H1 (cell line): ENCODE measurements around the gene NTRK2. TPM values are rescaled to one million over a fixed set of nuclear protein-coding genes. Genes with fewer than 3 reads are reported as not detected.

Experiments used
- CBX8 ChIP-seq: fragments of 300-800, 300-1000 bp; sonication (generic); IDR thresholded peaks from 2 replicates; pipeline ENCODE4 v1.7.1; 2016; ENCODE audit warnings: low read depth, low read length, borderline replicate concordance
- EP300 ChIP-seq, 2 experiments: IDR thresholded peaks; 1 replicate in 1 of 2; 2 replicates in 1 of 2; pipeline ENCODE4 v1.6.1; 2011 to 2012; ENCODE audit warnings: low read depth in 2 of 2, low read length in 2 of 2, mild to moderate bottlenecking in 2 of 2, borderline replicate concordance in 1 of 2, inconsistent platforms in 1 of 2, moderate library complexity in 1 of 2
- EZH2 ChIP-seq: fragments of 200-600 bp; sonication (generic); IDR thresholded peaks from 2 replicates; pipeline ENCODE4 v1.7.1; 2012; ENCODE audit warnings: low read depth, mild to moderate bottlenecking, moderate library complexity, low read length, inconsistent platforms; ENCODE audit not compliant: severe bottlenecking
- GTF2F1 ChIP-seq: IDR thresholded peaks from 2 replicates; pipeline ENCODE4 v1.6.1; 2012; ENCODE audit warnings: low read depth, low read length, improper control_type of control experiment, borderline replicate concordance
- SIX5 ChIP-seq: IDR thresholded peaks from 2 replicates; pipeline ENCODE4 v1.6.1; 2011; ENCODE audit warnings: mild to moderate bottlenecking, low read depth, low read length
- YY1 ChIP-seq: IDR thresholded peaks from 2 replicates; pipeline ENCODE4 v1.6.1; 2011; ENCODE audit warnings: low read depth, mild to moderate bottlenecking, low read length
- ZNF274 ChIP-seq: IDR thresholded peaks from 2 replicates; pipeline ENCODE4 v1.7.0; 2012; ENCODE audit warnings: low read length, borderline replicate concordance; ENCODE audit errors: extremely low read depth
- polyA plus RNA-seq, 7 experiments: library from polyadenylated mRNA; depleted of rRNA in 3 of 7; stranded (reverse) in 5 of 7; unstranded in 2 of 7; fragments of >200 nt in 5 of 7; fragments of 200-250 nt in 2 of 7; gene quantifications; 1 replicate in 5 of 7; 2 replicates in 1 of 7; 4 replicates in 1 of 7; pipeline versions ENCODE4 v1.2.1 to v1.2.3, GENCODE V29; 2011 to 2013; ENCODE audit warnings: missing spikeins in 2 of 7, mixed read lengths in 2 of 7
- total RNA-seq: library from RNA; stranded (reverse); fragmentation: NEBNext Ultra II Directional; extraction: Animal tissue kit (Norgen Biotek cat#: 25700); gene quantifications from 2 replicates; pipeline ENCODE4 v1.2.1, GENCODE V29; 2021

NTRK2 gene
- total and polyA plus RNA-seq, 2 of the 8 experiments (the other 6 are each of a cell fraction or from before 2014, with no cell fraction given) = 0.03 to 0.04 TPM

DNA sequence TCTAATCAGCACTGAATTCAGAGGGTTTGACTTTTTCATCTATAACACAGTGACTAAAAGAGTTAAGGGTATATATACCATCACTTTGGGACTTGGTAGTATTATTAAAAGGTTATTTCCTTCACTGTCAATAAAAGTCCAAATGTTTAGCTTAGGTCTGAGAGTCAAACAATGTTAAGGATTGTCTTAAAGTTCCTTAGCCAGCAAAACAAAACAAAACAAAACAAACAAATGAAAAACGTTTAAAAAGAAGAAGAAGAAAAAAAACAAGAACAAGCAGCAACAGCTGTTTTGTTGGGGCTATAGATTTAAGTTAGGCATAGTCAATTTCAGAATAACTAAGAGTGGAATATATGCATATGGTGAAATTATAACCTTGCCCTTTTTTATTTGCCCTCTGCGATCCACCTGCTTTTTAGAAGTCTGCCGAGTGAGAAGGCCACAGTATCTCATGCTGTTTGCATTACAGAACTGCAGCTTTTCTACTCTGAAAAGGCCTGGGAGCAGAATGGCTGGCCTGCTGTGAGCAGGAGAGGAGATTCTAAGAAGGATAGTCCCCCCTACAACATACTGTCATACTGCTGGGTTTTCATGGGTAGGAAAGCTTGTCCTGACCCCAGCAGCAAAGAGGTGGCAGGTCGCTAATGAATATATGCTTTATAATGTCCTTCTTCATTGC, 141.7 kb downstream of the NTRK2 start (continued):
- TF ChIP-seq SIX5 (no peak), GTF2F1 (no peak), YY1 (peak; percentile 58; the same call in 1 of the 2 replicates), EP300 (IDR thresholded peaks at IDR 0.05; ENCODE audit: borderline replicate concordance in 1 of 2, low read depth in 2 of 2, low read length in 2 of 2) (peak in 1 of 2 experiments; percentile 72; a peak in 1 of 3 replicates), EZH2 (no peak), CBX8 (no peak), ZNF274 (no peak)
- TF ChIP-seq, all 59 proteins: peak for 6
